ENCODE results near the gene SNRPA.

- TF ChIP-seq MAX (IDR thresholded peaks at IDR 0.05; ENCODE audit: low read depth, low read length) = no peak
- no peak for TF ChIP-seq CTCF (IDR thresholded peaks at IDR 0.05; ENCODE audit: low read depth, low read length)
- no peak for TF ChIP-seq MYC (IDR thresholded peaks at IDR 0.05; ENCODE audit: low read depth, low read length)
Measured at GRCh38 chr19:40735013-40735771, 15.8 kb upstream of the SNRPA start.

Data from NB4 (cell line).